ENCODE data around the gene MST1.

GRCh38 chr3:49723628-49724551, 34.6 kb upstream of the MST1 start, which contains the start of gene GMPPB:
- TF ChIP-seq POLR2A (IDR thresholded peaks at IDR 0.05) (peak; percentile 91), CTCF (IDR thresholded peaks at IDR 0.05) (no peak), EP300 (IDR thresholded peaks at IDR 0.05; ENCODE audit: low read depth) (no peak)

Data from transverse colon (tissue), 3 donors.